GM19467 (cell line): ENCODE measurements around the gene OXSR1.
"Not testable (repeated sequence)": the region's sequence is repeated elsewhere in the genome, so short reads cannot be mapped to it uniquely, and the experiment has no call there.

ENCODE experiments used
- ATAC-seq: cut with Tn5 transposase; IDR thresholded peaks from one replicate; pipeline ENCODE4 v1.9.1; 2021; ENCODE audit warnings: mild to moderate bottlenecking, moderate library complexity; ENCODE audit not compliant: unreplicated experiment

OXSR1 gene

GRCh38 chr3:38127611-38128302 is 37.6 kb upstream of the OXSR1 start:
- no peak for ATAC-seq

- ATAC-seq: no peak
Measured at GRCh38 chr3:38128303-38128655, 37.1 kb upstream of the OXSR1 start.

DNA sequence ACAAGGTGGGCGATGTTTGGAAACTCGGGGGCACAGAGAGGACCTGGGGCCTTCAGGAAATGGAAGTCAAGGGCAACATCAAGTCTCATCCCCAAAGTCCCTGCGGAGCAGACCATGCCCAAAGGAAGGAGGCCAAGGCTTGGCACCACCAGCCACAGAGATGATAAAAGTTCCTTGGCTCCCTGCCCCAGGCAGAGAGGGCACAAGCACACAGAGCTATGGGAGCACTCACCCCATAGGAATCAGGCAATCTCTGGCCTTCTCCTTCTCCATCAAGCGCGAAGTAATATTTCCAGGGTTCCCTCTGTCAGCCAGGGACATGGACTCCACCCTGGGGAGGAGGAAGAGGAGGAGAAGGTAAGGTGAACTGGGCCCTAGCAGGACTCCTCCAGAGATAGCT is 36.3 kb upstream of the OXSR1 start:
- no peak for ATAC-seq

DNA sequence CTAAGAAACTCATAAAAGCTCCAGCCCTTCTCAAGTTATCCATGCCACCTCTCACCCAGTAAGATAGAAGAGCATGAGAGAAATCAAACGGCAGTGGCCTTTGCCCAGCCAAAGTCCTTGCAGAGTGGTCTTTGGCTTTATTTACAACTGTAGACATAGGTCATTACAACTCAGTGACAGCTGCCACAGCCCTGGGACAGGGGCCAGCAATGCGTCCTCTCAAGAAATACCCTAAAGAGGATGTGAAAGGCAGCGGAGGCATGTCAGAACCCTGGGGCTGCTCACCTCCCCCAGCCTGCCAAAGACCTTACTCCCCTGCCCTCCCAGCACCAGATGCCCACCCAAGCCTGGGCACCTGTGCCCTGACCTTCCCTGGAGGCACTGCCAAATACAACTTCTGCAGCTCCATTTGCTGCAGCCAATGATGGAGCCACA is 34.7 kb upstream of the OXSR1 start:
- no peak for ATAC-seq

DNA sequence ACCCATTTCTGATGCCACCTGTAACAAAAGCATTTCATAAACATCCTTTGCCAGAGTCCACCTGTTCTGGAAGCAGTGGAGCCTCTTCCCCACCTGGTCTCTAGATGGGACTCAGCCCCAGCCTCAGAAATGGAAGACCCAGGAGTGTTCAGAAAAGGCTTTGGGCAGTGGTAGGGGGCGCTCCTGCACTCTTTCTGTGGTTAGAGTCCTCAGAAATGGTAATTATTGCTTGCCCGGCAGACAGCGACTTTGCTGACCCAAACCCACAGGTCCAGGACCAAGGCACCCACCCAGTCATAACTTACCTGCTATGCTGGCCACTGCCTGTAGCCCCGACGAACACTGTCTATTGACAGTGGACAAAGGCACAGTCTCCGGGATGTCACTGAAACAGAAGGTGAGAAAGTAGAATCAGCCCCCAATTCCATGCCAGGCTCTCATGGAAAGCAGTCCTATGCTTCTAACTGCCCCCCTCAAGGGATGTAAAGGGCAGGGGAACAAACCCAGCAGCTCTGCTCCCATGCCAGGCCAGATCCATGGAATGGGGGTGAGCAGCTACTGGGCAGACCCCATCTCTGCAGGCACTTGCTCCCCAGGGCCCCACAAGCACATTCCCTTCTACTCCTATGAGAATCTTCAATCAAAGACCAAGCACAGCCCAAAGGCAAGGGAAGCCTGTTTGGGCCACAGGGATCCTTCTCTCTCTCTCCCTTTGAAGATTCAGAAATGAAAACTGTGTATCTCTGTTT is 33.5 kb upstream of the OXSR1 start:
- no peak for ATAC-seq

GRCh38 chr3:38133209-38133556 is 32.2 kb upstream of the OXSR1 start:
- no peak for ATAC-seq

- no peak for ATAC-seq
Measured at GRCh38 chr3:38133557-38134405, 31.6 kb upstream of the OXSR1 start.

DNA sequence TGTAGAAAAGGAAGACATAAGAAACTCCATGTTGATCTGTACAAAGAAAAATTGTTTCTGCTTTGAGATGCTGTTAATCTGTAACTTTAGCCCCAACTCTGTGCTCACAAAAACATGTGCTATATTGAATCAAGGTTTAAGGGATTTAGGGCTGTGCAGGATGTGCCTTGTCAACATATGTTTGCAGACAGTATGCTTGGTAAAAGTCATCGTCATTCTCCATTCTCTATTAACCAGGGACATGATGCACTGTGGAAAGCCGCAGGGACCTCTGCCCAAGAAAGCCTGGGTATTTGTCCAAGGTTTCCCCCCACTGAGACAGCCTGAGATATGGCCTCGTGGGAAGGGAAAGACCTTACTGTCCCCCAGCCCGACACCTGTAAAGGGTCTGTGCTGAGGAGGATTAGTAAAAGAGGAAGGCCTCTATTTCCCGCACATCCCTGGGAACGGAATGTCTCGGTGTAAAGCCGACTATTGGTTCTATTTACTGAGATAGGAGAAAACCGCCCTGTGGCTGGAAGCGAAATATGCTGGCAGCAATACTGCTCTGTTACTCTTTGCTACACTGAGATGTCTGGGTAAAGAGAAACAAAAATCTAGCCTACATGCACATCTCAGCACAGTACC is 30.7 kb upstream of the OXSR1 start:
- ATAC-seq: not testable (repeated sequence)

GRCh38 chr3:38135621-38136277 is 29.6 kb upstream of the OXSR1 start:
- ATAC-seq: not testable (repeated sequence)

- no peak for ATAC-seq
Measured at GRCh38 chr3:38136393-38136776, 29.0 kb upstream of the OXSR1 start.

- peak; percentile 87 for ATAC-seq
Measured at GRCh38 chr3:38136777-38137614, 28.3 kb upstream of the OXSR1 start, which contains the start of gene ACAA1. Gene ACAA1, minus strand, starts transcription at chr3:38137127. Its CDS starts 92 bp downstream, at chr3:38137035.

- no peak for ATAC-seq
Measured at GRCh38 chr3:38137615-38138348, 27.6 kb upstream of the OXSR1 start.

- peak; percentile 42 for ATAC-seq
Measured at GRCh38 chr3:38138349-38139190, 26.8 kb upstream of the OXSR1 start, which contains the start of gene MYD88. Gene MYD88, plus strand, starts transcription at chr3:38138661. Its CDS starts 40 bp downstream, at chr3:38138701.

- ATAC-seq: no peak
Measured at GRCh38 chr3:38139191-38139590, 26.1 kb upstream of the OXSR1 start.

DNA sequence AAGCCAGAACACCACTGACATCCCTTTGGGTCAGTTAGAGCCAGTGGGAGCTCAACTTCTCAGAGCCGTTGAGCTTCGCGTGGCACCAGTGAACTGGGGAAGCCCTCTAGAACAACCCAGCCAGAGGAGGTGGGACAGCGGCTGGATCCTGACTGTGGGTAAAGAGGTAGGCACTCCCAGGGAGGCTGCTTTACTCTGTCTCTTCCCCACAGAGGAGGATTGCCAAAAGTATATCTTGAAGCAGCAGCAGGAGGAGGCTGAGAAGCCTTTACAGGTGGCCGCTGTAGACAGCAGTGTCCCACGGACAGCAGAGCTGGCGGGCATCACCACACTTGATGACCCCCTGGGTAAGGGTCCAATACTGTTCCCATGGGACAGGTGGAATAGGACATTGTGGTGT is 25.7 kb upstream of the OXSR1 start:
- no peak for ATAC-seq

- ATAC-seq: no peak
Measured at GRCh38 chr3:38140326-38141172, 24.8 kb upstream of the OXSR1 start.
